GM18507 (cell line): Measurements from ENCODE around the gene INPP5D.
A peak's percentile ranks its signal among the peaks of the same experiment; 100 is the strongest.
"Not testable (repeated sequence)": the region's sequence is repeated elsewhere in the genome, so short reads cannot be mapped to it uniquely, and the experiment has no call there.

ENCODE experiments used
- DNase-seq: peaks from one replicate; pipeline ENCODE4 v3.0.0; 2011; ENCODE audit warnings: low read depth; ENCODE audit not compliant: insufficient read length; ENCODE audit errors: extremely low spot score
- FAIRE-seq: peaks from 2 replicates; lab custom pipeline; 2011; peaks lifted over from hg19 to GRCh38; lab: Jason Lieb, UNC

The INPP5D gene

GRCh38 chr2:233107011-233107410, 46.9 kb downstream of the INPP5D start:
- DNase-seq: no peak

GRCh38 chr2:233107831-233108300, 47.7 kb downstream of the INPP5D start:
- no peak for FAIRE-seq
- no peak for DNase-seq

More at GRCh38 chr2:233107011-233107410, 46.9 kb downstream of the INPP5D start:
- FAIRE-seq: no peak

- DNase-seq (no peak), FAIRE-seq (peak; percentile 59)
Measured at GRCh38 chr2:233108611-233109490, 48.7 kb downstream of the INPP5D start.

- no peak for DNase-seq
- FAIRE-seq: no peak
Measured at GRCh38 chr2:233111427-233111826, 51.3 kb downstream of the INPP5D start.

GRCh38 chr2:233112329-233112728, 52.2 kb downstream of the INPP5D start:
- FAIRE-seq: no peak

GRCh38 chr2:233112776-233113452, 52.8 kb downstream of the INPP5D start:
- no peak for FAIRE-seq

More at GRCh38 chr2:233112329-233112728, 52.2 kb downstream of the INPP5D start:
- no peak for DNase-seq

GRCh38 chr2:233114421-233114861, 54.3 kb downstream of the INPP5D start:
- FAIRE-seq: no peak
- DNase-seq: no peak

More at GRCh38 chr2:233112776-233113452, 52.8 kb downstream of the INPP5D start:
- DNase-seq: no peak

GRCh38 chr2:233115121-233115520, 55.0 kb downstream of the INPP5D start:
- DNase-seq: no peak
- no peak for FAIRE-seq

- DNase-seq (no peak), FAIRE-seq (no peak)
Measured at GRCh38 chr2:233115741-233116140, 55.6 kb downstream of the INPP5D start.

- DNase-seq (no peak), FAIRE-seq (no peak)
Measured at GRCh38 chr2:233116946-233117345, 56.8 kb downstream of the INPP5D start.

- DNase-seq: no peak
- FAIRE-seq: no peak
Measured at GRCh38 chr2:233117351-233117750, 57.2 kb downstream of the INPP5D start.

GRCh38 chr2:233117811-233118647, 57.9 kb downstream of the INPP5D start:
- DNase-seq (no peak), FAIRE-seq (no peak)

GRCh38 chr2:233118648-233119000, 58.5 kb downstream of the INPP5D start:
- FAIRE-seq (no peak), DNase-seq (no peak)

GRCh38 chr2:233119123-233119522, 59.0 kb downstream of the INPP5D start:
- DNase-seq: no peak
- peak; percentile 48 for FAIRE-seq

- FAIRE-seq (no peak), DNase-seq (no peak)
Measured at GRCh38 chr2:233119806-233120205, 59.7 kb downstream of the INPP5D start.

GRCh38 chr2:233120459-233120858, 60.3 kb downstream of the INPP5D start:
- FAIRE-seq: no peak
- DNase-seq: no peak

- DNase-seq (no peak), FAIRE-seq (no peak)
Measured at GRCh38 chr2:233121856-233122255, 61.7 kb downstream of the INPP5D start.

GRCh38 chr2:233122541-233122940, 62.4 kb downstream of the INPP5D start:
- FAIRE-seq: no peak
- no peak for DNase-seq

- DNase-seq: not testable (repeated sequence)
- peak; percentile 63 for FAIRE-seq
Measured at GRCh38 chr2:233123576-233123975, 63.4 kb downstream of the INPP5D start.
